ENCODE results near the gene RNF224. TPM values are rescaled to one million over a fixed set of nuclear protein-coding genes. Genes with fewer than 3 reads are reported as not detected.

The RNF224 gene
- total RNA-seq, 1 donor from 2014 or later, result 0.39 TPM

DNA sequence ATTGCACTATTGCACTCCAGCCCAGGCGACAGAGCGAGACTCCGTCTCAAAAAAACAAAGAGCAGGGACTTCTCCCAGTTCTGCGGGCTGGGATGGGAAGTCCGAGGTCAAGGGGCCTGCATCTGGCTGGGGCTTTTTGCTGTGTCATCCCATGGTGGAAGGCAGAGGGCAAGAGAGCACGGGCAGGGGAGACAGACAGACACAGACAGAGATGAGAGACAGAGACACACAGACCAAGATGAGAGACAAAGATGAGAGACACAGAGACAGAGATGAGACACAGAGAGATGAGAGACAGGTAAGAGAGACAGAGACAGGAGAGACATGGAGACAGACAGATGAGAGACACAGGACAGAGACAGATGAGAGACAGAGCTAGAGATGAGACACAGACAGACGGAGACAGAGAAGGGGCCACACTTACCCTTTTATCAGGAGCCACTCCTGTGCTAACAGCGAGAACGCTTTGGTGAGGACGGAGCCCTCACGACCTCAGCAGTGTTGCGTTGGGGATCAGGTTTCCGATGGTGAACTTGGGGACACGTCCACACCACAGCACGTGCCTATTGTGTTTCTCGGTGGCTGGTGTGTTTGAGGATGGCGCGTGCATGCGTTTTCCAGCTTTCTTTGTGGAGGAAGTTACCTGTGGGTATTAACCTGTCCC lies 41.4 kb downstream of the RNF224 start:
- Mint-ChIP-seq H3K36me3 (ENCODE audit: unreplicated experiment) (no peaks in the 10 kb centered on the region), H3K4me1 (ENCODE audit: low read depth, unreplicated experiment) (no peaks in the 10 kb centered on the region), H3K27me3 (ENCODE audit: unreplicated experiment) (peaks cover 5% of the 10 kb centered on the region), H3K4me3 (ENCODE audit: unreplicated experiment) (no peak overlapping the region), H3K9me3 (ENCODE audit: unreplicated experiment) (peaks cover 4% of the 10 kb centered on the region), H3K27ac (ENCODE audit: unreplicated experiment) (no peak overlapping the region)
- TF ChIP-seq, protein P1, sequence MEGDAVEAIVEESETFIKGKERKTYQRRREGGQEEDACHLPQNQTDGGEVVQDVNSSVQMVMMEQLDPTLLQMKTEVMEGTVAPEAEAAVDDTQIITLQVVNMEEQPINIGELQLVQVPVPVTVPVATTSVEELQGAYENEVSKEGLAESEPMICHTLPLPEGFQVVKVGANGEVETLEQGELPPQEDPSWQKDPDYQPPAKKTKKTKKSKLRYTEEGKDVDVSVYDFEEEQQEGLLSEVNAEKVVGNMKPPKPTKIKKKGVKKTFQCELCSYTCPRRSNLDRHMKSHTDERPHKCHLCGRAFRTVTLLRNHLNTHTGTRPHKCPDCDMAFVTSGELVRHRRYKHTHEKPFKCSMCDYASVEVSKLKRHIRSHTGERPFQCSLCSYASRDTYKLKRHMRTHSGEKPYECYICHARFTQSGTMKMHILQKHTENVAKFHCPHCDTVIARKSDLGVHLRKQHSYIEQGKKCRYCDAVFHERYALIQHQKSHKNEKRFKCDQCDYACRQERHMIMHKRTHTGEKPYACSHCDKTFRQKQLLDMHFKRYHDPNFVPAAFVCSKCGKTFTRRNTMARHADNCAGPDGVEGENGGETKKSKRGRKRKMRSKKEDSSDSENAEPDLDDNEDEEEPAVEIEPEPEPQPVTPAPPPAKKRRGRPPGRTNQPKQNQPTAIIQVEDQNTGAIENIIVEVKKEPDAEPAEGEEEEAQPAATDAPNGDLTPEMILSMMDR (IDR thresholded peaks at IDR 0.05; ENCODE audit: partially characterized antibody, unreplicated experiment), result no peak
- DNase-seq, result no peak

DNA sequence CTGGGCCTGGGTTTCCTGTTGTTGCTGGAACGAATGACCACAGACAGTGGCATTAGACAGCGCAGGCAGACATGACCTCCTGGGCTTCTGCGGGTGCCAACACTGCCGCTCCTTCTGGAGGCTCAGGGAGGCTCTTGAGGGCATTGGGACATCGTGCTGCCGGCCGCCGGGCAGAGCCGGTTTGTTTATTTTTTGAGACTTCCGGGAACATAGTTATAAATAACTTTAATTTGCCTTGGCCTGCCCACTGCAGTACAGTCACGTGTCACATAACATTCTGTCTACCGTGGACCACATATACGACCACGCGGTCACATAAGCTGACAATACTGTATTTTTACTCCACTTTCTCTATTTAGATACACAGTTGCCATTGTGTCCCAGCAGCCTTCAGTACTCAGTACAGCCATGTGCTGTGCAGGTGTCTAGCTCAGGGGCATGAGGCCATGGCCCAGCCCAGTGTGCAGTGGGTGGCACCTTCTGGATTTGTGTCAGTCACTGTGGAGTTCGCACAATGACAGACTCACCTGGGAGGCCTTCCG lies 42.0 kb downstream of the RNF224 start:
- Mint-ChIP-seq H3K27ac (ENCODE audit: unreplicated experiment) (no peak overlapping the region), H3K27me3 (ENCODE audit: unreplicated experiment) (peaks cover 5% of the 10 kb centered on the region), H3K4me1 (ENCODE audit: low read depth, unreplicated experiment) (peaks cover 3% of the 10 kb centered on the region), H3K36me3 (ENCODE audit: unreplicated experiment) (no peaks in the 10 kb centered on the region), H3K4me3 (ENCODE audit: unreplicated experiment) (no peak overlapping the region), H3K9me3 (ENCODE audit: unreplicated experiment) (peaks cover 4% of the 10 kb centered on the region)
- TF ChIP-seq, protein P1 (IDR thresholded peaks at IDR 0.05; ENCODE audit: partially characterized antibody, unreplicated experiment), result no peak
- no peak for DNase-seq

DNA sequence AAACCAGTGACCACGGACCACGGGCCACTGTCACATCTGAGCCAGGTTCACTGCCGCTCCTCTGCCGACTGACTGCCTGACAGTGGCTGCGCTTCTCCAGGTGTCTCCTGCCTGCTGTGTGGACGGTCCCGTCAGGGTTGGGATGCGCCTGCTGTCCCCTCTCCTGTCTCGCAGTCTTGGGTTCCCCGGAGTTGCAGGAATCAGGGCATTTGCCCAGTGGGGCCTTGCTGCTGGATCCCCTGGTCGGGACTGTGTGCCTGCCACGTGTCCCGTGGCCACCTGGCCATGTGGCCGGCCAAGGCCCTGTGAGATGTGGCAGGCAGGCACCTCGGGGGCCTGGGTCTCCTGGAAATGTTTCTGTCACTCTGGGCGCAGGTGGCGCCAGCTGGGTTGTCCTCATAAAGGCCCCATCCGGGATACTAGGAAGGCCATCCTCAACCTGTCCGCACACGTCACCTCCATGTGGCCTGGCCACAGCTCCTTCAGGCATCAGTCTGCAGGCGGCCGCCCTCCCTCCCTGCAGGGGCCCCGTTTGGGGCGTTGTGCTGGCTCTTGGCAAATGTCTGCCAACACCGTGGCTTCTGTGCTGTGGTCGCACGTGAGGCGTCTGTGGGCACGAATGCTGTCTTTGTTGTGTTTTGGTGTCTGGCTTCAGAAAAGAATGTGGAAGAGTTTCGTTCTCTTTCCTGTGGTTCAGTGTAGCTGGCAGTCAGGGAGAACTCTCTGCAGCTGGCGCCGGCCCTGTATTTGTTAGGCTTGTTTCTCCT lies 43.8 kb downstream of the RNF224 start:
- Mint-ChIP-seq H3K27me3 (ENCODE audit: unreplicated experiment) (peaks cover 9% of the 10 kb centered on the region), H3K27ac (ENCODE audit: unreplicated experiment) (peak overlapping the region; percentile 28), H3K4me3 (ENCODE audit: unreplicated experiment) (no peak overlapping the region), H3K9me3 (ENCODE audit: unreplicated experiment) (peaks cover 10% of the 10 kb centered on the region), H3K36me3 (ENCODE audit: unreplicated experiment) (no peaks in the 10 kb centered on the region), H3K4me1 (ENCODE audit: low read depth, unreplicated experiment) (peaks cover 17% of the 10 kb centered on the region)
- TF ChIP-seq, protein P1 (IDR thresholded peaks at IDR 0.05; ENCODE audit: partially characterized antibody, unreplicated experiment), result no peak
- DNase-seq, result no peak

DNA sequence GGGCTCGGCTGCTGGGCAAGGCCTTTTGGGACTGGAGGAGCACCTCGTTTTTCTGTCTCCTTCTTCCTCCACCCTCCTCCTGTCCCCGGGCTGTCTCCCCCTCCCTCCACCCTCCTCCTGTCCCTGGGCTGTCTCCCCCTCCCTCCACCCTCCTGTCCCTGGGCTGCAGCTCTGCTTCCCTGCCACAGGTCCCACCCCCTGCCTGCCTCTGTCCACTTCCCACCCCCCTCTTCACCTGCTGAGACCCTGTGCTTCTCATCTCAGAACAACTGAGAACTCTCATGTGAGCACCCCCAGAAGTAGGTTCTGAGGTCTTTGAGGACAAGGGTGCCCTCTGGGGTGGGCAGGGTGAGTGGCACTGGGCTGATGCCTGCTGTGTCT lies 44.4 kb downstream of the RNF224 start:
- TF ChIP-seq, protein P1 (IDR thresholded peaks at IDR 0.05; ENCODE audit: partially characterized antibody, unreplicated experiment), result no peak
- DNase-seq, result no peak
- Mint-ChIP-seq H3K27me3 (ENCODE audit: unreplicated experiment) (peaks cover 9% of the 10 kb centered on the region), H3K27ac (ENCODE audit: unreplicated experiment) (peak overlapping the region; percentile 28), H3K9me3 (ENCODE audit: unreplicated experiment) (peaks cover 10% of the 10 kb centered on the region), H3K4me1 (ENCODE audit: low read depth, unreplicated experiment) (peaks cover 17% of the 10 kb centered on the region), H3K36me3 (ENCODE audit: unreplicated experiment) (no peaks in the 10 kb centered on the region), H3K4me3 (ENCODE audit: unreplicated experiment) (no peak overlapping the region)
